Caco-2 (cell line): ENCODE results near the gene FBLN1. TPM values are rescaled to one million over a fixed set of nuclear protein-coding genes. Genes with fewer than 3 reads are reported as not detected.
"Not testable (repeated sequence)": the region's sequence is repeated elsewhere in the genome, so short reads cannot be mapped to it uniquely, and the experiment has no call there.

Experiments used
- BruUV-seq: library from RNA; stranded (reverse); fragments of 400-500 nt; replicated peaks from 2 replicates; lab custom pipeline; 2021; lab: Mats Ljungman, UMichigan
- CTCF ChIA-PET: fragments of 300-600 bp; sonication (Branson Sonifier 250); formaldehyde crosslinking; loops from one replicate; lab custom pipeline; 2022; ENCODE audit warnings: antibody characterized with exemption; lab: Charles Lee
- POLR2A ChIA-PET: fragments of 300-600 bp; sonication (Branson Sonifier 250); formaldehyde crosslinking; loops from one replicate; lab custom pipeline; 2022; ENCODE audit warnings: antibody characterized with exemption; lab: Charles Lee
- DNase-seq, 2 experiments: peaks; one replicate each; pipeline versions ENCODE4 v3.0.0 to v3.0.0-alpha.2; 2020 to 2022
- H3K27me3 ChIP-seq: replicated peaks from 2 replicates; pipeline ENCODE4 v1.6.0; 2011; ENCODE audit warnings: low read length; ENCODE audit not compliant: control insufficient read depth, insufficient read depth
- H3K36me3 ChIP-seq: 2 replicates; pipeline ENCODE4 v1.5.1; 2011; ENCODE audit warnings: low read length; ENCODE audit not compliant: control insufficient read depth, insufficient read depth
- H3K4me1 ChIP-seq: fragments of 250-450 bp; sonication (Bioruptor Pico); 2 replicates; pipeline ENCODE4 v1.5.1; 2020; ENCODE audit warnings: mild to moderate bottlenecking
- H3K4me3 ChIP-seq: 2 replicates; pipeline ENCODE4 v1.5.1; 2011; ENCODE audit warnings: low read depth, mild to moderate bottlenecking, control low read depth, low read length
- H3K9me3 ChIP-seq: fragments of 250-450 bp; sonication (Bioruptor Pico); 2 replicates; pipeline ENCODE4 v1.5.1; 2020; ENCODE audit warnings: mild to moderate bottlenecking, moderate library complexity
- H3K27ac Mint-ChIP-seq: one replicate; pipeline ENCODE4 v1.8.0; 2022; ENCODE audit warnings: mixed read lengths; ENCODE audit not compliant: unreplicated experiment
- H3K27me3 Mint-ChIP-seq: one replicate; pipeline ENCODE4 v1.8.0; 2022; ENCODE audit warnings: mixed read lengths; ENCODE audit not compliant: insufficient read depth, unreplicated experiment
- H3K36me3 Mint-ChIP-seq: one replicate; pipeline ENCODE4 v1.8.0; 2022; ENCODE audit warnings: mild to moderate bottlenecking, mixed read lengths; ENCODE audit not compliant: insufficient read depth, unreplicated experiment
- H3K4me1 Mint-ChIP-seq: one replicate; pipeline ENCODE4 v1.8.0; 2022; ENCODE audit warnings: low read depth, mixed read lengths; ENCODE audit not compliant: unreplicated experiment
- H3K4me3 Mint-ChIP-seq: one replicate; pipeline ENCODE4 v1.8.0; 2022; ENCODE audit warnings: mild to moderate bottlenecking, moderate library complexity, mixed read lengths; ENCODE audit not compliant: unreplicated experiment
- H3K9me3 Mint-ChIP-seq: one replicate; pipeline ENCODE4 v1.8.0; 2022; ENCODE audit warnings: mixed read lengths; ENCODE audit not compliant: unreplicated experiment
- intact Hi-C: fragments of 100-400 bp; cut with micrococcal nuclease; formaldehyde crosslinking; loops from one replicate; pipeline ENCODE4 v1.10.0; 2022; ENCODE audit not compliant: unreplicated experiment
- total RNA-seq: library from RNA; stranded (reverse); gene quantifications from 2 replicates; pipeline ENCODE4 v1.2.3, GENCODE V29; 2022
- TF ChIP-seq, protein P1 (sequence below), 2 experiments: fragments of 200-600 bp in 1 of 2; IDR thresholded peaks; 1 replicate in 1 of 2; 2 replicates in 1 of 2; pipeline versions ENCODE4 v1.5.1 to v1.8.0; 2011 to 2022; ENCODE audit warnings: antibody characterized with exemption in 1 of 2, control low read depth in 1 of 2, inconsistent platforms in 1 of 2, low read depth in 1 of 2, low read length in 1 of 2, mild to moderate bottlenecking in 1 of 2, moderate library complexity in 1 of 2; ENCODE audit not compliant: insufficient read depth in 1 of 2, severe bottlenecking in 1 of 2, unreplicated experiment in 1 of 2

The FBLN1 gene
- total RNA-seq, 1 experiment from 2014 or later = 519 TPM

DNA sequence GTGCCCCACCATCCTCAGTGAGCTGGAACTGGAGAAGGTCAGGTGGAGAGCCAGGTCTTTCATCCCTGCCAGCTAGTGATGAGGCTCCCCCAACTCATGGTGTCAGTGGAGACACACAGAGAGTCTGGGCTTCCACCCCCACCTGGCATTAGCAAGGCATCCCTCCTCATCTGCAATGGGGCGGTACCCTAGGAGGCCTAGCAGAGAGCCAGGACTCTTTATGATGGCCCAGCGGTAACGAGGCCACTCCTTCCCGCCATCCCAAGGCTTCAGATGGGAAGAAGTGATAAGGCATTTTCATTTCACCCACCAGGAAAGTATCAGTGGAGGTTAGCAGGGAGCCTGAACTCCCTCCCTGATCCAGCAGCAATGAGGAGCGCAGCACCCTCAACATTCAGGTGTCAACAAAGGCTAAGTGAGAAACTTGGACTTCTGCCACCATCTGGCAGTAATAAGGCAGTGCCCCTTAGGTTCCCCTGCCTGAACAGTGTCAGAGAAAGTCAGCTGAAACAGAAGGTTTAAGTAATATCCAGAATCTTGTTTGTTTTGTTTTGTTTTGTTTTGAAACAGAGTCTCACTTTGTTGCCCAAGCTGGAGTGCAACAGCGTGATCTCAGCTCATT, 40.5 kb upstream of the FBLN1 start:
- BruUV-seq = no TSS peak
- Mint-ChIP-seq H3K4me1 (peaks cover 3% of the 10 kb centered on the region), H3K27ac (no peak overlapping the region), H3K4me3 (no peak overlapping the region), H3K36me3 (no peaks in the 10 kb centered on the region), H3K9me3 (peaks cover 14% of the 10 kb centered on the region), H3K27me3 (no peaks in the 10 kb centered on the region)
- ChIA-PET CTCF (interaction anchor here (0.5 to 1.0 kb wide), 6 partner anchors 8 to 190 kb away, joined by 3 to 4 read pairs (median 3); no protein-coding TSS in a partner anchor), POLR2A (no interaction called here)
- Histone ChIP-seq H3K4me3 (no peak overlapping the region), H3K9me3 (no peaks in the 10 kb centered on the region), H3K36me3 (no peaks in the 10 kb centered on the region), H3K27me3 (no peaks in the 10 kb centered on the region), H3K4me1 (no peaks in the 10 kb centered on the region)
- TF ChIP-seq, protein P1, sequence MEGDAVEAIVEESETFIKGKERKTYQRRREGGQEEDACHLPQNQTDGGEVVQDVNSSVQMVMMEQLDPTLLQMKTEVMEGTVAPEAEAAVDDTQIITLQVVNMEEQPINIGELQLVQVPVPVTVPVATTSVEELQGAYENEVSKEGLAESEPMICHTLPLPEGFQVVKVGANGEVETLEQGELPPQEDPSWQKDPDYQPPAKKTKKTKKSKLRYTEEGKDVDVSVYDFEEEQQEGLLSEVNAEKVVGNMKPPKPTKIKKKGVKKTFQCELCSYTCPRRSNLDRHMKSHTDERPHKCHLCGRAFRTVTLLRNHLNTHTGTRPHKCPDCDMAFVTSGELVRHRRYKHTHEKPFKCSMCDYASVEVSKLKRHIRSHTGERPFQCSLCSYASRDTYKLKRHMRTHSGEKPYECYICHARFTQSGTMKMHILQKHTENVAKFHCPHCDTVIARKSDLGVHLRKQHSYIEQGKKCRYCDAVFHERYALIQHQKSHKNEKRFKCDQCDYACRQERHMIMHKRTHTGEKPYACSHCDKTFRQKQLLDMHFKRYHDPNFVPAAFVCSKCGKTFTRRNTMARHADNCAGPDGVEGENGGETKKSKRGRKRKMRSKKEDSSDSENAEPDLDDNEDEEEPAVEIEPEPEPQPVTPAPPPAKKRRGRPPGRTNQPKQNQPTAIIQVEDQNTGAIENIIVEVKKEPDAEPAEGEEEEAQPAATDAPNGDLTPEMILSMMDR (IDR thresholded peaks at IDR 0.05; ENCODE audit: insufficient read depth in 1 of 2, low read depth in 1 of 2, low read length in 1 of 2, severe bottlenecking in 1 of 2, unreplicated experiment in 1 of 2) = peak in 1 of 2 experiments; percentile 36
- intact Hi-C loops = loop anchor here (1.0 kb wide), 1 partner anchor 21 kb away; no protein-coding TSS in a partner anchor
- peak in 1 of 2 experiments; percentile 55 for DNase-seq

- H3K36me3 Mint-ChIP-seq, BruUV-seq, H3K36me3 ChIP-seq, POLR2A ChIA-PET, intact Hi-C loops, H3K4me3 Mint-ChIP-seq, H3K4me3 ChIP-seq, H3K9me3 ChIP-seq, H3K27ac Mint-ChIP-seq, CTCF ChIA-PET, H3K4me1 Mint-ChIP-seq, H3K27me3 Mint-ChIP-seq, H3K27me3 ChIP-seq, H3K4me1 ChIP-seq: not testable (repeated sequence)
- peak in 1 of 2 experiments; percentile 3 for DNase-seq
- peaks cover 19% of the 10 kb centered on the region for H3K9me3 Mint-ChIP-seq
Measured at GRCh38 chr22:45463691-45464090, 39.0 kb upstream of the FBLN1 start.

GRCh38 chr22:45465633-45466032, 37.0 kb upstream of the FBLN1 start:
- no peak overlapping the region for H3K4me3 Mint-ChIP-seq
- POLR2A ChIA-PET = no interaction called here
- no peaks in the 10 kb centered on the region for H3K27me3 ChIP-seq
- H3K9me3 Mint-ChIP-seq = peaks cover 19% of the 10 kb centered on the region
- peaks cover 12% of the 10 kb centered on the region for H3K4me1 ChIP-seq
- TF ChIP-seq, protein P1 (IDR thresholded peaks at IDR 0.05; ENCODE audit: insufficient read depth in 1 of 2, low read depth in 1 of 2, low read length in 1 of 2, severe bottlenecking in 1 of 2, unreplicated experiment in 1 of 2) = no peak
- CTCF ChIA-PET = no interaction called here
- peaks cover 4% of the 10 kb centered on the region; the same call in 1 of the 2 replicates for H3K9me3 ChIP-seq
- no peak overlapping the region for H3K27ac Mint-ChIP-seq
- no TSS peak for BruUV-seq
- peaks cover 12% of the 10 kb centered on the region for H3K4me1 Mint-ChIP-seq
- no peaks in the 10 kb centered on the region for H3K36me3 ChIP-seq
- no peaks in the 10 kb centered on the region for H3K27me3 Mint-ChIP-seq
- H3K4me3 ChIP-seq = no peak overlapping the region
- no peaks in the 10 kb centered on the region for H3K36me3 Mint-ChIP-seq
- DNase-seq = no peak
- intact Hi-C loops = no loop called here
